K562 (cell line): ENCODE results near the gene CACTIN. TPM values are rescaled to one million over a fixed set of nuclear protein-coding genes. Genes with fewer than 3 reads are reported as not detected.

Experiments
- ATAC-seq: fragments of 200-7000 bp; cut with Tn5 transposase; 3 replicates; pipeline ENCODE4 v1.9.1; 2020; ENCODE audit warnings: moderate library complexity
- BruUV-seq: library from RNA; stranded (reverse); fragments of 400-500 nt; replicated peaks from 2 replicates; lab custom pipeline; 2021; lab: Mats Ljungman, UMichigan
- CTCF ChIA-PET: fragments of 300-600 bp; formaldehyde crosslinking; extraction: SDS; loops from one replicate; lab custom pipeline; 2021; ENCODE audit warnings: low intra/inter-chr PET ratio; lab: Yijun Ruan, JAX
- POLR2A ChIA-PET: fragments of 300-600, 350-650 bp; sonication (Branson Sonifier 250); formaldehyde crosslinking; extraction: SDS; loops from one replicate; lab custom pipeline; 2021; ENCODE audit warnings: antibody characterized with exemption, inconsistent platforms; lab: Yijun Ruan, JAX
- DNase-seq, 4 experiments: peaks; one replicate each; pipeline versions ENCODE4 v3.0.0 to v3.0.0-alpha.2; 2011 to 2018; ENCODE audit warnings: low spot score in 3 of 4, mixed read lengths in 3 of 4; ENCODE audit errors: extremely low read depth in 1 of 4
- FAIRE-seq: peaks from 2 replicates; lab custom pipeline; 2011; peaks lifted over from hg19 to GRCh38; lab: Jason Lieb, UNC
- H2AFZ ChIP-seq: 2 replicates; pipeline ENCODE4 v1.6.0; 2011; ENCODE audit warnings: low read depth, low read length, control low read depth, inconsistent platforms
- H3K27ac ChIP-seq: fragments of 200-600 bp; 3 replicates; pipeline ENCODE4 v1.8.0; 2011; ENCODE audit warnings: low read depth, mild to moderate bottlenecking, control low read depth, inconsistent platforms, low read length, moderate library complexity, mixed read lengths; ENCODE audit errors: extremely low read depth
- H3K27me3 ChIP-seq, 2 experiments: fragments of 300-600 bp in 1 of 2; 2 replicates in 1 of 2; 3 replicates in 1 of 2; pipeline versions ENCODE4 v1.6.0 to v1.8.0; 2011; ENCODE audit warnings: inconsistent platforms in 2 of 2, low read length in 2 of 2, mild to moderate bottlenecking in 1 of 2, mixed read lengths in 1 of 2, moderate library complexity in 1 of 2; ENCODE audit not compliant: control insufficient read depth in 2 of 2, insufficient read depth in 2 of 2
- H3K36me3 ChIP-seq: fragments of 300-600 bp; 3 replicates; pipeline ENCODE4 v1.8.0; 2011; ENCODE audit warnings: mild to moderate bottlenecking, low read length, inconsistent platforms; ENCODE audit not compliant: control insufficient read depth, insufficient read depth
- H3K4me1 ChIP-seq, 2 experiments: fragments of 200-600 bp in 1 of 2; replicated peaks in 1 of 2; 2 replicates in 1 of 2; 3 replicates in 1 of 2; pipeline versions ENCODE4 v1.5.1 to v1.8.0; 2011; ENCODE audit warnings: inconsistent platforms in 2 of 2, low read length in 2 of 2, mild to moderate bottlenecking in 1 of 2, mixed read lengths in 1 of 2, moderate library complexity in 1 of 2; ENCODE audit not compliant: control insufficient read depth in 2 of 2, insufficient read depth in 2 of 2
- H3K4me2 ChIP-seq: 2 replicates; pipeline ENCODE4 v1.6.1; 2011; ENCODE audit warnings: low read length, control low read depth, inconsistent platforms, mixed read lengths; ENCODE audit not compliant: insufficient read depth
- H3K4me3 ChIP-seq: fragments of 200-600 bp; sonication (generic), shearing (Covaris generic); 2 replicates; pipeline ENCODE4 v1.5.1; 2016; ENCODE audit warnings: control low read depth, inconsistent platforms
- H3K79me2 ChIP-seq: fragments of 200-600 bp; 3 replicates; pipeline ENCODE4 v1.8.0; 2011; ENCODE audit warnings: low read length, inconsistent platforms; ENCODE audit not compliant: control insufficient read depth, insufficient read depth
- H3K9ac ChIP-seq, 2 experiments: 2 replicates each; pipeline versions ENCODE4 v1.6.0 to v1.6.1; 2011; ENCODE audit warnings: low read depth in 2 of 2, low read length in 2 of 2, control low read depth in 1 of 2, inconsistent platforms in 1 of 2, mild to moderate bottlenecking in 1 of 2, mixed read lengths in 1 of 2; ENCODE audit not compliant: insufficient read depth in 1 of 2
- H3K9me1 ChIP-seq: one replicate; pipeline ENCODE4 v1.6.0; 2011; ENCODE audit warnings: inconsistent platforms, mild to moderate bottlenecking, low read length, moderate library complexity; ENCODE audit not compliant: control insufficient read depth, insufficient read depth
- H3K9me3 ChIP-seq: replicated peaks from 2 replicates; pipeline ENCODE4 v1.5.1; 2011; ENCODE audit warnings: low read depth, low read length, inconsistent platforms; ENCODE audit not compliant: control insufficient read depth, insufficient read depth
- H4K20me1 ChIP-seq: replicated peaks from 2 replicates; pipeline ENCODE4 v1.6.1; 2011; ENCODE audit warnings: low read length, inconsistent platforms, mixed read lengths; ENCODE audit not compliant: control insufficient read depth, insufficient read depth
- NEUROD1 ChIP-seq: fragments of 150-350 bp; IDR thresholded peaks from 2 replicates; pipeline ENCODE4 v1.6.1; 2014; ENCODE audit warnings: borderline replicate concordance, low read length, low read depth; ENCODE audit not compliant: partially characterized antibody
- ZFP36 ChIP-seq: fragments of 150-350 bp; IDR thresholded peaks from 2 replicates; pipeline ENCODE4 v1.6.1; 2018; ENCODE audit warnings: low read length, low read depth; ENCODE audit not compliant: partially characterized antibody
- WGBS: fragments of 100-300 bp; shearing (Covaris generic); methylation state at CpG from one replicate; pipeline ENCODE4 v1.1.6; 2016; ENCODE audit warnings: low coverage, mixed read lengths; ENCODE audit not compliant: insufficient coverage; ENCODE audit errors: missing lambda C conversion rate; 5-methylcytosine and 5-hydroxymethylcytosine counted together
- in situ Hi-C: fragments of 300-500 bp; cut with MboI; formaldehyde crosslinking; loops from 4 replicates; pipeline ENCODE4 v1.15.0; 2018; ENCODE audit warnings: inconsistent platforms, mixed read lengths
- intact Hi-C: fragments of 100-400 bp; cut with micrococcal nuclease; formaldehyde crosslinking; loops from 2 replicates; pipeline ENCODE4 v1.14.2; 2022
- polyA plus RNA-seq, 8 experiments: library from polyadenylated mRNA; depleted of rRNA in 4 of 8; stranded (reverse) in 5 of 8; unstranded in 3 of 8; fragments of >200 nt; fragmentation: Nextera tagmentation in 2 of 8; fragmentation: Illumina TruSeq in 1 of 8; extraction: Ambion mirVana in 2 of 8; extraction: Trizol in 1 of 8; gene quantifications; 2 replicates each; pipeline versions ENCODE4 v1.2.1 to v1.2.3, GENCODE V29; 2011 to 2014; ENCODE audit warnings: inconsistent platforms in 1 of 8, missing spikeins in 1 of 8
- total RNA-seq, 7 experiments: library from RNA; depleted of rRNA in 6 of 7; stranded (reverse); fragments of >200 nt in 6 of 7; fragmentation: Illumina TruSeq in 2 of 7; extraction: Trizol in 2 of 7; gene quantifications; 2 replicates each; pipeline versions ENCODE4 v1.2.1 to v1.2.3, GENCODE V29; 2011 to 2021; ENCODE audit warnings: low replicate concordance in 1 of 7

Gene CACTIN
- total and polyA plus RNA-seq, 9 of the 15 experiments (the other 6 are each of a cell fraction or from before 2014, with no cell fraction given) = 0.15 to 49.2 (median 15.0) TPM

GRCh38 chr19:3614858-3615505 lies 11.6 kb downstream of the CACTIN start:
- H3K4me2 ChIP-seq = no peak overlapping the region
- ChIA-PET POLR2A (interaction anchor here (0.6 to 1.0 kb wide), 3 partner anchors 12 to 120 kb away, joined by 3 to 4 read pairs (median 3); no protein-coding TSS in a partner anchor), CTCF (no interaction called here)
- peaks cover 79% of the 10 kb centered on the region for H3K36me3 ChIP-seq
- H3K27ac ChIP-seq = no peak overlapping the region
- intact Hi-C loops = no loop called here
- in situ Hi-C loops = no loop called here
- no peak overlapping the region for H2AFZ ChIP-seq
- WGBS = 90% methylated on average over 9 of the region's 18 CpGs
- H3K27me3 ChIP-seq = no peaks in the 10 kb centered on the region
- peak overlapping the region in 1 of 2 experiments; percentile 43; a peak in 1 of 4 replicates for H3K9ac ChIP-seq
- ATAC-seq = no peak
- H3K4me3 ChIP-seq = no peak overlapping the region
- no TSS peak for BruUV-seq
- H3K4me1 ChIP-seq = peaks cover 9 to 89% of the 10 kb centered on the region in 2 experiments
- H3K9me1 ChIP-seq = no peaks in the 10 kb centered on the region
- DNase-seq = no peak
- no peaks in the 10 kb centered on the region; the same call in 1 of the 2 replicates for H3K9me3 ChIP-seq
- peaks cover 6% of the 10 kb centered on the region; the same call in 2 of the 3 replicates for H3K79me2 ChIP-seq
- TF ChIP-seq ZFP36 = peak; percentile 56
- TF ChIP-seq NEUROD1 = no peak
- H4K20me1 ChIP-seq = no peaks in the 10 kb centered on the region
- FAIRE-seq = no peak
